Left ventricle myocardium inferior (tissue), 1 donor: ENCODE measurements around the gene TSPAN11. TPM values are rescaled to one million over a fixed set of nuclear protein-coding genes. Genes with fewer than 3 reads are reported as not detected.

Source experiments
- DNase-seq: peaks from one replicate; pipeline ENCODE4 v3.0.0-alpha.2; 2020
- H3K27ac ChIP-seq: fragments of 200-600 bp; replicated peaks from 2 replicates; pipeline ENCODE4 v1.8.0; 2021
- H3K27me3 ChIP-seq: fragments of 200-600 bp; 2 replicates; pipeline ENCODE4 v1.8.0; 2021; ENCODE audit warnings: low read depth
- H3K36me3 ChIP-seq: fragments of 200-600 bp; 2 replicates; pipeline ENCODE4 v1.8.0; 2021
- H3K4me1 ChIP-seq: fragments of 200-600 bp; 2 replicates; pipeline ENCODE4 v1.8.0; 2021
- H3K4me3 ChIP-seq: fragments of 200-600 bp; 2 replicates; pipeline ENCODE4 v1.8.0; 2021; ENCODE audit warnings: mild to moderate bottlenecking, moderate library complexity
- H3K9me3 ChIP-seq: fragments of 200-600 bp; replicated peaks from 2 replicates; pipeline ENCODE4 v1.8.0; 2021
- CTCF ChIP-seq: fragments of 200-600 bp; IDR thresholded peaks from 2 replicates; pipeline ENCODE4 v1.8.0; 2021; ENCODE audit warnings: antibody characterized with exemption, mild to moderate bottlenecking, borderline replicate concordance
- intact Hi-C: fragments of 100-400 bp; cut with micrococcal nuclease; formaldehyde crosslinking; loops from one replicate; pipeline ENCODE4 v1.11.0; 2022
- total RNA-seq: library from RNA; stranded (reverse); fragmentation: NEBNext Ultra II Directional; extraction: Animal tissue kit (Norgen Biotek cat#: 25700); gene quantifications from one replicate; pipeline ENCODE4 v1.2.1, GENCODE V29; 2021
- donor health status: DM: no; HTN: yes; CAD: no; lungs with severe emphysema.

The TSPAN11 gene
- total RNA-seq, 1 donor from 2014 or later = 1.7 TPM

GRCh38 chr12:30934811-30935210 lies 8.3 kb downstream of the TSPAN11 start:
- no peak overlapping the region for H3K4me3 ChIP-seq
- no peaks in the 10 kb centered on the region for H3K4me1 ChIP-seq
- H3K27ac ChIP-seq = no peak overlapping the region
- intact Hi-C loops = no loop called here
- TF ChIP-seq CTCF = no peak
- H3K9me3 ChIP-seq = no peaks in the 10 kb centered on the region
- H3K27me3 ChIP-seq = no peaks in the 10 kb centered on the region
- H3K36me3 ChIP-seq = no peaks in the 10 kb centered on the region
- no peak for DNase-seq

GRCh38 chr12:30936036-30936435 lies 9.5 kb downstream of the TSPAN11 start:
- no peak for DNase-seq
- intact Hi-C loops = no loop called here

GRCh38 chr12:30939234-30939633 lies 12.7 kb downstream of the TSPAN11 start:
- Histone ChIP-seq H3K27me3 (no peaks in the 10 kb centered on the region), H3K4me1 (no peaks in the 10 kb centered on the region), H3K9me3 (no peaks in the 10 kb centered on the region), H3K36me3 (no peaks in the 10 kb centered on the region), H3K4me3 (no peak overlapping the region), H3K27ac (no peak overlapping the region)
- intact Hi-C loops = no loop called here
- no peak for DNase-seq
- no peak for TF ChIP-seq CTCF

More at GRCh38 chr12:30936036-30936435, 9.5 kb downstream of the TSPAN11 start:
- H3K36me3 ChIP-seq = no peaks in the 10 kb centered on the region
- H3K27ac ChIP-seq = no peak overlapping the region
- no peak overlapping the region for H3K4me3 ChIP-seq
- no peaks in the 10 kb centered on the region for H3K27me3 ChIP-seq
- no peaks in the 10 kb centered on the region for H3K4me1 ChIP-seq
- H3K9me3 ChIP-seq = no peaks in the 10 kb centered on the region
- no peak for TF ChIP-seq CTCF

GRCh38 chr12:30942486-30942885 lies 15.9 kb downstream of the TSPAN11 start:
- intact Hi-C loops = no loop called here

GRCh38 chr12:30942936-30943335 lies 16.4 kb downstream of the TSPAN11 start:
- DNase-seq = no peak
- Histone ChIP-seq H3K9me3 (no peaks in the 10 kb centered on the region), H3K27ac (no peak overlapping the region), H3K4me1 (no peaks in the 10 kb centered on the region), H3K27me3 (no peaks in the 10 kb centered on the region), H3K4me3 (no peak overlapping the region), H3K36me3 (no peaks in the 10 kb centered on the region)
- no peak for TF ChIP-seq CTCF
- intact Hi-C loops = no loop called here

More at GRCh38 chr12:30942486-30942885, 15.9 kb downstream of the TSPAN11 start:
- H3K4me3 ChIP-seq = no peak overlapping the region
- H3K36me3 ChIP-seq = no peaks in the 10 kb centered on the region
- DNase-seq = no peak
- no peaks in the 10 kb centered on the region for H3K27me3 ChIP-seq
- no peak overlapping the region for H3K27ac ChIP-seq
- TF ChIP-seq CTCF = no peak
- H3K4me1 ChIP-seq = no peaks in the 10 kb centered on the region
- H3K9me3 ChIP-seq = no peaks in the 10 kb centered on the region
